Measurements from ENCODE around the gene CIRBP.
"Not testable (repeated sequence)": the region's sequence is repeated elsewhere in the genome, so short reads cannot be mapped to it uniquely, and the experiment has no call there.

CIRBP gene

GRCh38 chr19:1290703-1291651 lies 21.8 kb downstream of the CIRBP start:
- no peak for DNase-seq (ENCODE audit: low spot score)

- no peak for DNase-seq (ENCODE audit: low spot score)
These were observed 22.8 kb downstream of the CIRBP start for GRCh38 chr19:1291761-1292418.

DNA sequence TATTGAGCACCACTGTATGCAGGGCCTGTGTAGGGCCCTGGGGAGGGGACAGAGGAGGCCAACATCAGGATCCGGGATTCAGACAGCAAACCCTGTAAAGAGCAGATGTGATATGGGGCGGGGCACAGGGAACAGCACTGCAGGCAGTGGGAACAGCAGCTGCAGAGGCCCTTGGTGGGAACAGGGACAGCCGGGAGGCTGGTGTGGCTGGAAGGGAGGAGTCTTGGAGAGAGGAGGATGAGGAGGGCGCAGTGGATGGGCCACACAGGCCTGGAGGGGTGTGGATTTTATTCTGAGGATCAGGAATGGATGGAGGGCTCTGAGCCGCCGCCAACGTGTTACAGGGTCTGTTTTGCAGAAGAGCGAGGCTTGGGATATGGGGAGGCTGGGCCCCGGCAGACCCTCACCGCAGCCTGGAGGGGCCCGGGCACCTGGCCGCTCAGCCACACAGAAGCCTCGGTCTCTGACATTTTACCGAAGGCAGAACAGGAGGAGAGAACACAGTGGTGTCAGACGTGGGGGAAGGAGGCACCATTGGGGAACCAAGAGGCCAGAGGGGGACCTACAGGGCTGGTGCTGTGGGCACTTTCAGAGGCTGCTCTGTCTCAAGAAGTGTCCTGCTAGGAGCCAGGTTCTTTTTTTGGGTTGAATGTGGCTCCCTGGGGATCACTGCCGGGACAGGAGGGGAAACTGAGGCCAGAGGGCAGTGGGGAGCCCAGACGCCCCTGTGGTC lies 23.5 kb downstream of the CIRBP start:
- no peak for DNase-seq (ENCODE audit: low spot score)

DNA sequence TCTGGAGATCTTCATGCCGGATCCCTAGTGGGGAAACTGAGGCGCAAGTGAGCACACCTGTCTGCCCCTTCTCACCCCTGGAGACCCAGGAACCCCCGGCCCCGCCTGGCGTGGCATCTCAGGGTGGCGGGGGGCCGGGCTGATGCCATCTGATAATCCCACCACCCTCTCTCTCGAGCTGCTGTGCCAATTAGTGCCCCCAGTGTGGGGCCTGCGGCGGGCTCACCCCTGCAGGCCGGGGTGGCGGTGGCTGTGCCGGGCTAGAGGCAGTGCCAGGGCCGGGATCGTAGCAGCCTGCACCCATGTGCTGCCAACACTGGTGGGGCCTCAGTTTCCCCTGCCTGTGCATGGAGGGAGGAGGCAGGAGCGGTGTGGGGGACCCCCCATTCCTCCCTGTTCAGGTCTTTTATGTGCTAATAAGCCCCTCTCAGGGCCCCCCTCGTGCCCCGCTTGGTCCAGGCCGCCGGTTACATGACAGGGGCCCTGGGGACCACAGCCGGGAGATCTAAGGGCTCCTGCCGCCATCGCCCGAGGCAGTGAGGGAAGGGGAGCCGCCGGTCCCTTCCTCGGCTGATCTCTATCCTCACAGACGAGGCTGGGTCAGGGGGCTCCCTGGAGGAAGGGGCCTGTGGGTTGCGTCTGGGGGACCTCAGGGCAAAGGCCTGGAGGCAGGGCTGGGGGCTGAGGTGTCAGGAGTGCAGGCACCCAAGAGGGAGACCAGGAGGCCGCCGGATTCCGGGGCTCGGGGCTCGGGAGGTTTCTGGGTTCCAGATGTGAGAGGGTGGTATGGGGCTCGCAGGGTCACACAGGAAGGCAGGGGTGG lies 24.9 kb downstream of the CIRBP start:
- no peak for DNase-seq (ENCODE audit: low spot score)

DNA sequence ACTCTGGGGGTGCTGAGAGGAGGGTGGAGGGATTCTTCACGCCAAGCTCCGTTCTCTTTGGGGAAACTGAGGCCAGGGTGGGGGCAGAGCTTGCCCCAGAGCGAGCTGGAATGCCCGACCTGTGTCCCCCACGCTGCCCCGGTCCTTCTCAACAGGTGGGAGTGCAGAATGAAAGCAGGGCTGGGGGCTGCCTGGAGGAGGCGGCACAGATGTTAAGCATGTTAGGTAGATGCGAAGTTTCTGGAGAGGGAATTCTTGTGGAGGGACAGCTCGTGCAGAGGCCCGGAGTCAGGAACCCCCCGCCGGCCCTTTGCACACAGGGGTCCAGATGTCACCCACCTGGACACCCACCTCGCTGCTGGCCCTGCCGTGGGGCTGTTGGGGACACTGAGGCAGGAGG lies 25.6 kb downstream of the CIRBP start:
- DNase-seq (ENCODE audit: low spot score): no peak

- no peak for DNase-seq (ENCODE audit: low spot score)
These were observed 26.3 kb downstream of the CIRBP start for GRCh38 chr19:1295169-1296012.

GRCh38 chr19:1296078-1296477 lies 26.9 kb downstream of the CIRBP start:
- no peak for DNase-seq (ENCODE audit: low spot score)

DNA sequence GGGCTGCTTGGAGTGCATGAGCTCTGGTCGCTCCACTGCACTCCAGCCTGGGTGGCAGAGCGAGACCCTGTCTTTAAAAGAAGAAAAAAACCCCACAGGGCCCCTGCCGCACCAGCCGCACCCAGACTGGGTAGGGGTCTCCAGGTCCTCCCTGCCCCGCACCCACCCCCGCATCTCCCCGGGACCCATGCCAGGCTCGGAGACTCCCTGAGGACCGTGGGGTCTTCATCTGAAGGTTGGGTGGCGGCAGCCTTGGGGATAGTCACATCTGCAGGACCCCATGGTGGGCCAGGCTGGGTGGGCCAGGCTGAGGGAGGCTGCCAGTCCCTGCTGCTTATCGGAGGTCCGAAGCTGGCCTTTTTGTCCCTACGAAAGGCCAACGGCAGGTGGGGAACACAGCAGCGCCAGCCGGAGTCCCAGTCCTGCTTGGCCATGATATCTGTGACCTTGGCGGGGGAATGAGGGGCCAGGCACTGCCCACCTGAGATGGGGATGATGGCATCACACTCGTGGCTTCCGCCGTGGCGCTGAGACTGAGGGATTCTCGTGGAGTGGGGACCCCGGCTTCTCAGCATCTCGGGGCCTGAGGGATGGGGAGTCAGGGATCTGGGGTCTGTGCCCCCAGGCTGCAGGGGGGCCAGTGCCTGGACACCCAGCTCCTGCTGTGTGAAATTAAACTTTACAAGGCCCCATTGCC lies 27.6 kb downstream of the CIRBP start:
- DNase-seq (ENCODE audit: low spot score): no peak

DNA sequence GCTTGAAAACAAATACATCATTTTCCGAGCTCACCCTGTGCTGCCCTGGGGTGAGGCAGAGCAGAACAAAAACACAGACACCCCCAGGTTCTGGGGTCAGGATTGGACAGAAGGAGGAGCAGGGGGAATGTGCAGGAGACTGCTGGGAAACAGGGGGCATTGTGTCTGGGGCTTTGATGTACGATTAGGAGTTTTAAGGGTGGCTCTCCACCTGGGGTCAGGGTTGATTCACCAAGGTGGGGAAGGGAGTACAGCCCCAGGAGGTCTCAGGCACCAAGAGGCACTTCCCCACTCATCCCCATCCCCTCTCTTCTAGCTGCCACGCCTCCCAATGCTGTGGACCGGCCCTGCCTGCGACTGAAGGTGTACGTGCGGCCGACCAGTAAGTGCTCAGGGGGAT lies 29.1 kb downstream of the CIRBP start:
- DNase-seq (ENCODE audit: low spot score): no peak

DNA sequence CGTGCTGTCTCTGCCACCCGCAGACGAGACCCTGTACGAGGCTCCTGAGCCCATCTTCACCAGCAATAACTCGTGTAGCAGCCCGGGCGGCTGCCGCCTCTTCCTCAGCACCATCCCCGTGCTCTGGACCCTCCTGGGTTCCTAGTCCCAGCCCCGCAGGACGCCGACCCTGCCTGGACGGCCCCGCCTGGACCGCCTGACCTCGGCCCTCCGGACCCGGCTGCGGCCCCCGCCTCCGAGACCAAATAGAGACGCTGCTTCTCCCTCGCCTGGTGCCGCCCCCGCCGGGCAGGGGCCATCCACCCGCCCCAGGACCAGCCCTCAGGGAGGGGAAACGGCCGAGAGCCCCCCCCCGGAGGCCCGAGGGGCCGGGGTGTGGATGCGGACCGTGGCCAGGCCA lies 30.7 kb downstream of the CIRBP start:
- no peak for DNase-seq (ENCODE audit: low spot score)

GRCh38 chr19:1300744-1301490 lies 31.8 kb downstream of the CIRBP start:
- no peak for DNase-seq (ENCODE audit: low spot score)

DNA sequence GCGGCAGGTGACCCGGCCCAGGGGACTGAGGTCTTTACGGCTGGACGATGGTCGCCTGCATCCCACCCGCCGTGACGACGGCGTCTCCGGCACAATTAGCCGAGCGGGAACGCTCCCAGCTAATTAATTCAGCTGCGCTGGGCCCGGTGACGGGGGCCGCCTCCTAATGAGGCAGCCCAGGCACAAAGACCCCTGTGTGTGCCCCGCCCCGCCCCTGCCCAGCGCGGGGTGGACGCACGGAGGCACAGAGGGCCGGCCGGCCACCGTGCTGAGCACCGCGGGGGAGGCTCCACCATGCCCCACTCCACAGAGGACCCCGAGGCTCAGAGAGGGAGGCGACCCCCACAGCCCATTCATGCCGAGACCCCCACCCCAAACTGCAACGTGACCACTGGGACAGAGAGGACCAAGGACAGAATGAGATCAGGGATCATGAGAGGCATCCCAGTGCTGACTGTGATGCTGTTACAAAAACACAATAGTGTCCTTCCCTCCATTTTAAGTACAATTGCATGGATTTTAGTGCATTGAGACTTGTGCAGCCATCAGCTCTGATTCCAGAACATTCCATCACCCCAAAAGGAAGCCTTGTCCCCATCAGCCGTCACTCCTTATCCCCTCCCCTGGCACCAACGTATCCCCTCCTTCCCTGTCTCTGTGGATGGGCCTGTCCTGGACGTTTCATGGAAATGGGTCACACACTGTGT lies 33.6 kb downstream of the CIRBP start:
- no peak for DNase-seq (ENCODE audit: low spot score)

GRCh38 chr19:1304197-1304924 lies 35.2 kb downstream of the CIRBP start:
- no peak for DNase-seq (ENCODE audit: low spot score)

GRCh38 chr19:1305354-1305753 lies 36.2 kb downstream of the CIRBP start:
- DNase-seq (ENCODE audit: low spot score): not testable (repeated sequence)

GRCh38 chr19:1307320-1307719 lies 38.2 kb downstream of the CIRBP start:
- no peak for DNase-seq (ENCODE audit: low spot score)

DNA sequence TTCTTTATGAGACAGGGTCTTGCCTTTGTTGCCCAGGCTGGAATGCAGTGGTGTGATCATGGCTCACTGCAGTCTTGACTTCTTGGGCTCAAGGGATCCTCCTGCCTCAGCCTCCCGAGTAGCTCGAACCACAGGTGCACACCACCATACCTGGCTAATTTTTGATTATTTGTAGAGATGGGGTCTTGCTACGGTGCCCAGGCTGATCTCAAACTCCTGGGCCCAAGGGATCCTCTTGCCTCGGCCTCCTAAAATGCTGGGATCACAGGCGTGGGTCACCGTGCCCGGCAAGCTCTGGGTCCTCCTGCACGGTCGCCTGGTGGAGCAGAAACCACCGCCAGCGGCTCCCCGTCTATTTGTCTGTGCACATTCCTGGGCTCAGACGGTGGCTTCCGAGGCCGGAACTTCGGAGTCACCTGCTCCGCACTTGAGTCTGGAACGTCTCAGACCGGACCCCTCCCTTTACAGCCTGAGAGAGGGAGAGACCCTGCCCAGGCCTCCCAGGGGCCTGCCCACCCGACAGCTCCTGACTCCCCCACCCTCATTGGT lies 38.7 kb downstream of the CIRBP start:
- no peak for DNase-seq (ENCODE audit: low spot score)

- no peak for DNase-seq (ENCODE audit: low spot score)
These were observed 39.6 kb downstream of the CIRBP start for GRCh38 chr19:1308718-1309117.
